CD4-positive, alpha-beta T cell treated with Interleukin-10 for 1 hour (primary cell): ENCODE results near the gene ITGB4.

Source experiments
- DNase-seq: peaks from one replicate; pipeline ENCODE4 v3.0.0-alpha.2; 2020

The ITGB4 gene

GRCh38 chr17:75698659-75699058, 22.6 kb upstream of the ITGB4 start:
- DNase-seq: no peak

- DNase-seq: no peak
These were observed 20.0 kb upstream of the ITGB4 start for GRCh38 chr17:75701288-75701687.

GRCh38 chr17:75703191-75703590, 18.1 kb upstream of the ITGB4 start:
- no peak for DNase-seq

GRCh38 chr17:75703591-75703990, 17.7 kb upstream of the ITGB4 start:
- DNase-seq: no peak

- no peak for DNase-seq
These were observed 16.0 kb upstream of the ITGB4 start for GRCh38 chr17:75704963-75705875.

- DNase-seq: no peak
These were observed 15.1 kb upstream of the ITGB4 start for GRCh38 chr17:75706042-75706728.

- no peak for DNase-seq
These were observed 14.1 kb upstream of the ITGB4 start for GRCh38 chr17:75707079-75707571.

- DNase-seq: no peak
These were observed 8.8 kb upstream of the ITGB4 start for GRCh38 chr17:75712446-75712845.

- no peak for DNase-seq
These were observed 1.5 kb upstream of the ITGB4 start for GRCh38 chr17:75719732-75720131.

- DNase-seq: no peak
These were observed 278 bp downstream of the ITGB4 start for GRCh38 chr17:75721463-75722011.

GRCh38 chr17:75722076-75722475, 817 bp downstream of the ITGB4 start:
- no peak for DNase-seq

GRCh38 chr17:75722542-75723095, 1.4 kb downstream of the ITGB4 start:
- DNase-seq: no peak

- no peak for DNase-seq
These were observed 2.1 kb downstream of the ITGB4 start for GRCh38 chr17:75723171-75723930.

GRCh38 chr17:75724016-75725003, 3.1 kb downstream of the ITGB4 start:
- DNase-seq: no peak

GRCh38 chr17:75725504-75725903, 4.2 kb downstream of the ITGB4 start:
- no peak for DNase-seq

- DNase-seq: no peak
These were observed 6.1 kb downstream of the ITGB4 start for GRCh38 chr17:75727391-75727790.

GRCh38 chr17:75729351-75729750, 8.1 kb downstream of the ITGB4 start:
- DNase-seq: no peak

- DNase-seq: no peak
These were observed 8.8 kb downstream of the ITGB4 start for GRCh38 chr17:75730065-75730464.

GRCh38 chr17:75731086-75731715, 9.9 kb downstream of the ITGB4 start:
- no peak for DNase-seq

- no peak for DNase-seq
These were observed 10.6 kb downstream of the ITGB4 start for GRCh38 chr17:75731716-75732498.
